ENCODE results near the gene CFAP20DC. TPM values are rescaled to one million over a fixed set of nuclear protein-coding genes. Genes with fewer than 3 reads are reported as not detected.

CFAP20DC gene
- total and polyA plus RNA-seq, 2 of the 8 experiments (the other 6 are each of a cell fraction or from before 2014, with no cell fraction given) = 2.2 to 2.8 TPM

DNA sequence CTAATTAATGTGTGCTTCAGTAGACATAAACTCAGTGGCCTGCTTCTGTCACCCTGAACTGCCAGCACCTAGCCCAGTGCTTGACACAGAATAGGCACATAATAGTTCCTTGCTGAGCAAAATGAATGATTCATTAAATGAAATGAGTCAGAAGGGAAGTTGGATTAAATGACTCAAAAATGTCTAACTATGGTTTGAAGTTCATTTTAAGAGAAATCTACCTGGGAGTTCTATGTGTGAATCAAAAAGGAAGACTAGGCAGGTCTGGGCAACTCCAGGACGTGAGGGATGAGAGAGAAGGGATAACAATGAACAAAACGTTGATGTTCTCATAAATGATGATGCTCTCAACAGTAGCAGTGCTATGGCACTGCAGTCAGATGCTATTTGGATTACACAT is 175.0 kb downstream of the CFAP20DC start (continued):
- TF ChIP-seq, protein P1, sequence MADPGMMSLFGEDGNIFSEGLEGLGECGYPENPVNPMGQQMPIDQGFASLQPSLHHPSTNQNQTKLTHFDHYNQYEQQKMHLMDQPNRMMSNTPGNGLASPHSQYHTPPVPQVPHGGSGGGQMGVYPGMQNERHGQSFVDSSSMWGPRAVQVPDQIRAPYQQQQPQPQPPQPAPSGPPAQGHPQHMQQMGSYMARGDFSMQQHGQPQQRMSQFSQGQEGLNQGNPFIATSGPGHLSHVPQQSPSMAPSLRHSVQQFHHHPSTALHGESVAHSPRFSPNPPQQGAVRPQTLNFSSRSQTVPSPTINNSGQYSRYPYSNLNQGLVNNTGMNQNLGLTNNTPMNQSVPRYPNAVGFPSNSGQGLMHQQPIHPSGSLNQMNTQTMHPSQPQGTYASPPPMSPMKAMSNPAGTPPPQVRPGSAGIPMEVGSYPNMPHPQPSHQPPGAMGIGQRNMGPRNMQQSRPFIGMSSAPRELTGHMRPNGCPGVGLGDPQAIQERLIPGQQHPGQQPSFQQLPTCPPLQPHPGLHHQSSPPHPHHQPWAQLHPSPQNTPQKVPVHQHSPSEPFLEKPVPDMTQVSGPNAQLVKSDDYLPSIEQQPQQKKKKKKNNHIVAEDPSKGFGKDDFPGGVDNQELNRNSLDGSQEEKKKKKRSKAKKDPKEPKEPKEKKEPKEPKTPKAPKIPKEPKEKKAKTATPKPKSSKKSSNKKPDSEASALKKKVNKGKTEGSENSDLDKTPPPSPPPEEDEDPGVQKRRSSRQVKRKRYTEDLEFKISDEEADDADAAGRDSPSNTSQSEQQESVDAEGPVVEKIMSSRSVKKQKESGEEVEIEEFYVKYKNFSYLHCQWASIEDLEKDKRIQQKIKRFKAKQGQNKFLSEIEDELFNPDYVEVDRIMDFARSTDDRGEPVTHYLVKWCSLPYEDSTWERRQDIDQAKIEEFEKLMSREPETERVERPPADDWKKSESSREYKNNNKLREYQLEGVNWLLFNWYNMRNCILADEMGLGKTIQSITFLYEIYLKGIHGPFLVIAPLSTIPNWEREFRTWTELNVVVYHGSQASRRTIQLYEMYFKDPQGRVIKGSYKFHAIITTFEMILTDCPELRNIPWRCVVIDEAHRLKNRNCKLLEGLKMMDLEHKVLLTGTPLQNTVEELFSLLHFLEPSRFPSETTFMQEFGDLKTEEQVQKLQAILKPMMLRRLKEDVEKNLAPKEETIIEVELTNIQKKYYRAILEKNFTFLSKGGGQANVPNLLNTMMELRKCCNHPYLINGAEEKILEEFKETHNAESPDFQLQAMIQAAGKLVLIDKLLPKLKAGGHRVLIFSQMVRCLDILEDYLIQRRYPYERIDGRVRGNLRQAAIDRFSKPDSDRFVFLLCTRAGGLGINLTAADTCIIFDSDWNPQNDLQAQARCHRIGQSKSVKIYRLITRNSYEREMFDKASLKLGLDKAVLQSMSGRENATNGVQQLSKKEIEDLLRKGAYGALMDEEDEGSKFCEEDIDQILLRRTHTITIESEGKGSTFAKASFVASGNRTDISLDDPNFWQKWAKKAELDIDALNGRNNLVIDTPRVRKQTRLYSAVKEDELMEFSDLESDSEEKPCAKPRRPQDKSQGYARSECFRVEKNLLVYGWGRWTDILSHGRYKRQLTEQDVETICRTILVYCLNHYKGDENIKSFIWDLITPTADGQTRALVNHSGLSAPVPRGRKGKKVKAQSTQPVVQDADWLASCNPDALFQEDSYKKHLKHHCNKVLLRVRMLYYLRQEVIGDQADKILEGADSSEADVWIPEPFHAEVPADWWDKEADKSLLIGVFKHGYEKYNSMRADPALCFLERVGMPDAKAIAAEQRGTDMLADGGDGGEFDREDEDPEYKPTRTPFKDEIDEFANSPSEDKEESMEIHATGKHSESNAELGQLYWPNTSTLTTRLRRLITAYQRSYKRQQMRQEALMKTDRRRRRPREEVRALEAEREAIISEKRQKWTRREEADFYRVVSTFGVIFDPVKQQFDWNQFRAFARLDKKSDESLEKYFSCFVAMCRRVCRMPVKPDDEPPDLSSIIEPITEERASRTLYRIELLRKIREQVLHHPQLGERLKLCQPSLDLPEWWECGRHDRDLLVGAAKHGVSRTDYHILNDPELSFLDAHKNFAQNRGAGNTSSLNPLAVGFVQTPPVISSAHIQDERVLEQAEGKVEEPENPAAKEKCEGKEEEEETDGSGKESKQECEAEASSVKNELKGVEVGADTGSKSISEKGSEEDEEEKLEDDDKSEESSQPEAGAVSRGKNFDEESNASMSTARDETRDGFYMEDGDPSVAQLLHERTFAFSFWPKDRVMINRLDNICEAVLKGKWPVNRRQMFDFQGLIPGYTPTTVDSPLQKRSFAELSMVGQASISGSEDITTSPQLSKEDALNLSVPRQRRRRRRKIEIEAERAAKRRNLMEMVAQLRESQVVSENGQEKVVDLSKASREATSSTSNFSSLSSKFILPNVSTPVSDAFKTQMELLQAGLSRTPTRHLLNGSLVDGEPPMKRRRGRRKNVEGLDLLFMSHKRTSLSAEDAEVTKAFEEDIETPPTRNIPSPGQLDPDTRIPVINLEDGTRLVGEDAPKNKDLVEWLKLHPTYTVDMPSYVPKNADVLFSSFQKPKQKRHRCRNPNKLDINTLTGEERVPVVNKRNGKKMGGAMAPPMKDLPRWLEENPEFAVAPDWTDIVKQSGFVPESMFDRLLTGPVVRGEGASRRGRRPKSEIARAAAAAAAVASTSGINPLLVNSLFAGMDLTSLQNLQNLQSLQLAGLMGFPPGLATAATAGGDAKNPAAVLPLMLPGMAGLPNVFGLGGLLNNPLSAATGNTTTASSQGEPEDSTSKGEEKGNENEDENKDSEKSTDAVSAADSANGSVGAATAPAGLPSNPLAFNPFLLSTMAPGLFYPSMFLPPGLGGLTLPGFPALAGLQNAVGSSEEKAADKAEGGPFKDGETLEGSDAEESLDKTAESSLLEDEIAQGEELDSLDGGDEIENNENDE (IDR thresholded peaks at IDR 0.05; ENCODE audit: insufficient replicate concordance, low read length) = no peak

Data from H1 (cell line).